Rectal smooth muscle tissue (tissue), 1 donor: Measurements from ENCODE around the gene OR11H1.
"Not testable (repeated sequence)": the region's sequence is repeated elsewhere in the genome, so short reads cannot be mapped to it uniquely, and the experiment has no call there.

Source experiments
- H3K27ac ChIP-seq: one replicate; pipeline ENCODE4 v1.7.0; 2013; ENCODE audit warnings: low read depth, low read length, inconsistent platforms
- H3K27me3 ChIP-seq: one replicate; pipeline ENCODE4 v1.7.0; 2013; ENCODE audit warnings: low read length; ENCODE audit not compliant: control insufficient read depth, insufficient read depth
- H3K36me3 ChIP-seq: one replicate; pipeline ENCODE4 v1.7.0; 2013; ENCODE audit warnings: low read length; ENCODE audit not compliant: control insufficient read depth, insufficient read depth
- H3K4me1 ChIP-seq: one replicate; pipeline ENCODE4 v1.7.0; 2013; ENCODE audit warnings: low read length; ENCODE audit not compliant: control insufficient read depth, insufficient read depth
- H3K4me3 ChIP-seq: one replicate; pipeline ENCODE4 v1.7.0; 2013; ENCODE audit warnings: low read length
- H3K9ac ChIP-seq: one replicate; pipeline ENCODE4 v1.7.0; 2013; ENCODE audit warnings: low read length

The OR11H1 gene

GRCh38 chr22:15527892-15528291, at the start of gene OR11H1:
TSS of gene OR11H1 (plus strand) at chr22:15528192. CDS start at chr22:15528192, 0 bp downstream.
- H3K9ac ChIP-seq, H3K4me3 ChIP-seq, H3K27ac ChIP-seq, H3K4me1 ChIP-seq, H3K36me3 ChIP-seq, H3K27me3 ChIP-seq: not testable (repeated sequence)

- H3K9ac ChIP-seq, H3K27ac ChIP-seq, H3K4me3 ChIP-seq, H3K36me3 ChIP-seq, H3K4me1 ChIP-seq, H3K27me3 ChIP-seq: not testable (repeated sequence)
Observed at GRCh38 chr22:15509967-15510366, 18.0 kb upstream of the OR11H1 start.

GRCh38 chr22:15515896-15516295, 12.1 kb upstream of the OR11H1 start:
- H3K4me1 ChIP-seq, H3K27me3 ChIP-seq, H3K27ac ChIP-seq, H3K36me3 ChIP-seq, H3K4me3 ChIP-seq, H3K9ac ChIP-seq: not testable (repeated sequence)

- not testable (repeated sequence) for H3K27me3 ChIP-seq, H3K9ac ChIP-seq, H3K27ac ChIP-seq, H3K4me1 ChIP-seq, H3K36me3 ChIP-seq, H3K4me3 ChIP-seq
Observed at GRCh38 chr22:15553767-15554166, 25.8 kb downstream of the OR11H1 start.

GRCh38 chr22:15563461-15563860, 35.5 kb downstream of the OR11H1 start:
- not testable (repeated sequence) for H3K27ac ChIP-seq, H3K4me1 ChIP-seq, H3K36me3 ChIP-seq, H3K9ac ChIP-seq, H3K4me3 ChIP-seq, H3K27me3 ChIP-seq

GRCh38 chr22:15565063-15565462, 37.1 kb downstream of the OR11H1 start:
- H3K9ac ChIP-seq, H3K4me3 ChIP-seq, H3K27ac ChIP-seq, H3K36me3 ChIP-seq, H3K27me3 ChIP-seq, H3K4me1 ChIP-seq: not testable (repeated sequence)
